Measurements from ENCODE around the gene SCN4B. TPM values are rescaled to one million over a fixed set of nuclear protein-coding genes. Genes with fewer than 3 reads are reported as not detected.

Gene SCN4B
- total and polyA plus RNA-seq, 10 of the 15 experiments (the other 5 are each of a cell fraction or from before 2014, with no cell fraction given) = 0.01 to 0.49 (median 0.04) TPM; not detected in 5

- H3K36me3 ChIP-seq (ENCODE audit: control insufficient read depth in 2 of 2, insufficient read depth in 2 of 2, low read length in 1 of 2) = no peaks in the 10 kb centered on the region
- no peak overlapping the region for H3K4me3 ChIP-seq
- H3K27ac ChIP-seq (ENCODE audit: control insufficient read depth, insufficient read depth) = no peak overlapping the region
- ChIA-PET RAD21 (ENCODE audit: unreplicated experiment) (interaction anchor here (0.8 kb wide), 1 partner anchor 23 kb away, joined by 3 read pairs; no protein-coding TSS in a partner anchor), CTCF (interaction anchor here (2.1 kb wide), 1 partner anchor 51 kb away, joined by 7 read pairs; no protein-coding TSS in a partner anchor), POLR2A (no interaction called here), SMC1A (ENCODE audit: uncharacterized antibody, unreplicated experiment) (no interaction called here)
- no peaks in the 10 kb centered on the region for H4K20me1 ChIP-seq (ENCODE audit: control insufficient read depth, insufficient read depth)
- no peak for ATAC-seq
- H3K4me2 ChIP-seq (ENCODE audit: control insufficient read depth, insufficient read depth) = no peak overlapping the region
- no TSS peak for BruUV-seq (replicated peaks)
- no peaks in the 10 kb centered on the region for H3K79me2 ChIP-seq (ENCODE audit: control insufficient read depth, insufficient read depth, low read length)
- FAIRE-seq = no peak
- no peaks in the 10 kb centered on the region; the same call in 2 of the 3 replicates for H3K9me3 ChIP-seq (replicated peaks; ENCODE audit: control insufficient read depth, insufficient read depth, low read length)
- H2AFZ ChIP-seq (ENCODE audit: control insufficient read depth, low read depth, low read length) = no peak overlapping the region
- DNase-seq (ENCODE audit: low read depth, low spot score) = no peak
- H3K27me3 ChIP-seq (replicated peaks in 1 of 2; ENCODE audit: control insufficient read depth in 2 of 2, insufficient read depth in 2 of 2, low read length in 1 of 2) = no peaks in the 10 kb centered on the region; a peak in 1 of 4 replicates
- 63% methylated on average over 1 of the region's 1 CpG for WGBS (ENCODE audit: insufficient coverage, insufficient replicate concordance, low lambda C conversion rate, missing lambda C conversion rate)
- TF ChIP-seq REST (IDR thresholded peaks at IDR 0.05; ENCODE audit: low read depth, low read length) (no peak), USF1 (IDR thresholded peaks at IDR 0.05; ENCODE audit: borderline replicate concordance, extremely low read length, insufficient read depth, low read depth, low read length) (no peak), ZNF622 (IDR thresholded peaks at IDR 0.05) (no peak)
- intact Hi-C loops (cut with micrococcal nuclease; ENCODE audit: unreplicated experiment) (no loop called here), in situ Hi-C loops (cut with MboI) (no loop called here)
- H3K9ac ChIP-seq (ENCODE audit: control insufficient read depth, insufficient read depth, low read length) = no peak overlapping the region
- H3K4me1 ChIP-seq (ENCODE audit: control insufficient read depth, insufficient read depth, low read length) = no peaks in the 10 kb centered on the region; the same call in 1 of the 2 replicates
These were observed 31.8 kb downstream of the SCN4B start for GRCh38 chr11:118120793-118121192.

All from GM12878 (cell line).